HuH-7 (cell line): ENCODE measurements around the gene GJB4.
"Not testable (repeated sequence)": the region's sequence is repeated elsewhere in the genome, so short reads cannot be mapped to it uniquely, and the experiment has no call there.

ENCODE experiments used
- DNase-seq: peaks from one replicate; pipeline ENCODE4 v3.0.0; 2011; ENCODE audit warnings: low spot score

Gene GJB4

DNA sequence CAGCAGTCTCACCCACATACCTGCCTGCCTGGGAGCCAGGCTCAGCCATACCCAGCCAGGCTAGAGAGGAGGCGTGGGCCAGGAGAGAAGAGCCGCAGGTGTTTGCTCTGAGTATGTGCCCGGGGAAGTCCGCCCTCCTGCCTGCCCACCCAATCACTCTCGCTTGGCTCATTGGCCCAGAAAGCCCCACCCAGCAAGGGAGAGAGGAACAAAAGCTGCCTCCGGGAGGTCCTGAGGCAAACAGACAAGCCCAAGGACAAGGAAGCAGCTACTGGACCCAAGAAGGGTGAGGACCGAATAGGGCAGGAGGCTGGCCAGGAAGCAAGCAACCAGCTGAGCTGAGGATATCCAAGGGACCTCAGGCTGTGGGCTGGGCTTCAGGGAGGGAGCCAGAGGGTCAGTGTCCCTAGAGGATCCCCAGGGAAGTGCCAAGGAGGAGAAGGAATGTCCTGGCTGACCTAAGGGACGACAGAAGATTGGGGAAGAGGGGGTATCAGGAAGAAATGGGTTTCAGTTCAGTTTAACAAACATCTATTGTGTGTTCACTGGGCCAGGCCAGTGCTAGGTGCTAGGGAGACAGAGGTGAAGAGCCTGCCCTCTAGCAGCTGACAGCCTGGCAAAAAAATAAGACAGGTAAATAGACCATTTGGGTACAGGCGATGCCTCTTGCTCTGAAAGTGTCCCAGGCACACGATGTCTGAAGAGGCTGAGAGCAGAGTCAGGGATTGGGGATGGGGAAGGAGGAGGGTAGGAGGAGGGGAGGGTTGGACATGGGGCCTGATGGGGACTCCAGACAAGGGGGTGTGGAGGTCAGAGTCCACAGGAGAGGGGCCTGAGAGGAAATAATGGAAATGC lies at the start of gene GJB4:
Gene GJB4 (plus strand): TSS at position 238 of the 855 bp plus-strand sequence. CDS start 1,515 bp downstream, outside the sequence.
- DNase-seq = no peak

DNA sequence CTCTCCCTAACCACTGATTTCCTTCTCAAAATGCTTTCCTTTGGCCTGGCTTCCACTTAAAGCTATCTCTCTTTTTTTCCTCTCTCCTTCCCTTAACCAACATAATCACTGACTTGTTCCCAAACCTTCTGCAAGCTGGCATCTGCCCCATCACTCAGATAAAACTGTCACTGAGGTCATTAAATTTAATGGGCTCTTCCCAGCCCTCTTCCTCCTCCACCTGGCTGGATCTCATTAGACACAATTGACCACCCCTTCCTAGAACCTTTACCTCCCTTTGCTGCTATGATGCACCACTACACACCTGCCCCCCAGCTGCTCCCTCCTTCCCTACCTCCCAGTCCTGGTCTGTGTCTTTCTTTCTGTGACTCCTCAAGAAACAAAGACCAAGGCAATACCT lies 48.7 kb upstream of the GJB4 start:
- no peak for DNase-seq

DNA sequence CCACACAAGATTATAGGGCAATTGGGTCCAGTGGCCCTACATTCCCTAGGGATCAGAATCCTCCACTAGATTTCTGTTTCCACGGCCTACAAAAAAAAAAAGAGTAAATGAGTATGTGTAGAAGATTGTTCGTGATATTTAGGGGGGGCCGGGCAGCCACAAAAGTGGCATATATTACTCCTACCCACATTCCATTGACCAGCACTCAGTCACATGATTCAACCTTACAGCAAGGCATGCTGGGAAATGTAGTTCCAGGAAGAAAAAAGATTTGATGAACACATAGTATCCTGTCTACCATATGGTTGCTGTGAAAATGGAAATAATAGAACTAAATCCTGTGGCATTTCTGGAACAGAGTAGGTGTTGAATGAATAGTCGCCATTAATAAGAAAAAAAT lies 48.1 kb upstream of the GJB4 start:
- no peak for DNase-seq

DNA sequence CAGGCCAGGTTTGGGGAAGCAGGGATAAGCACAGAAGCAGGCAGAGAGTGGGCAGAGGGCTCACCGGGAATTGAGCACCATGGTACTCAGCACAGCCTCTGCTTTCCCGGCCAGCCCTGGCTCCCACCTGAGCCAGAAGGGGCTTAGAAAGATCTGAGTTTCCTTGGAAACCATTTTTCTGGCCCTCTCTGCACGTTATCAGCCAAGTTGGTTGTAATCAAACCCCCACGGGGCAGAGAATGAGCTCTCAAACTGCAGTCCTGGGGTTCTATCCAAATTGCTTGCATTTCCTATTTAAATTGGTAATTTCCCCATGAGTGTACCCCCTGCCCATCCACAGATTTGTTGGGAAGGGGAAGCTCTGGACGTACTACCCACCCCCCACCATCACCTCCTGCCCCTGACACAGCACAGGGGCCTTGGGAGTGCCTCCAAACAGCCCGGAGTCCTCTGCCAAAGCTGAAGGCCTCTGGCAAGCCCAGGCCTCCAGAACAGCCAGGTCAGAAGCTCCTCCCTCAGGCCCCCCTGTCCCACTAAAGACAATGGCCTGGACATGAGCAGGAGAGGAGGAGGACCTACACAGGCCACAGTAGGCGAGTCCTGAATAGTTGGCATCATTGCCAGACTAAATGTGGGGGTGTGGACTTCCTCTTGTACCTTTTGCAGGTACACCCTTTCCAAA lies 47.4 kb upstream of the GJB4 start:
- no peak for DNase-seq

DNA sequence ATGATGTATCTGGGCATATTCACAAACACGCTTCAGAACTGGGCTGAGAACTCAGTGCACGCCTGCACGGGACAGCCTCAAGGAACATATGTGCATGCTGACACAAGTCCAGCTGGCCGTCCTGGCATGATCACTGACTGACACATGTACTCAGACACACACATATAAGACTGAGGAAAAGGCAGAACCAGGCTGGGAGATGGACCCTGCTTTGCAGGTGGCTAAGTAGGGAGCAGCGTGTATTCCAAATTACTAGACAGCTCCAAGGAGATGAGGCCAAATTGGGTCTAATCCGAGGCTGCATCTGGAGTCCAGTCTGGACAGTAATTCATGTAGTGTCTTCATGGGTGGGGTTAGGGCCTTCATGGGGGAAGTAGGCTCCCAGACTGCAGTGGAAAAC lies 46.1 kb upstream of the GJB4 start:
- DNase-seq = no peak

DNA sequence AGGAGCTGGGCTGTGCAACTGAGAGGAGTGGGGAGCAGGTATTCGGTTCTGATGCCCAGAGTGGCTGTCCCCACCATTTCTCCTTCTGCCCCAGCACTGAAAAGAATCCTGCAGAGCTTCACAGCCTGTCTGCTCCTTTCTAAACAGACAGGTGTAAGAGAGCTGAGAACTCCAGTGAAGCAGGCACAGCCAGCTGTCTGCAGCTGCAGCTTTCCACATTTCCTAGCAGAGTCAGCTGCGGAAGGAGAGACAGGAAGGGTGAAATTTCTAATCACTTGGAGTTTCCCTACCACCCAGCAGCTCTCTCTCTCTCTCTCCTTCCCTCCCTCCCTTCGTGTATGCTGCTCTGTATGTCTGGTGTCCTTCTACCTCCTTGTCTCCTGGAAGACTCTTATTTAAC lies 45.2 kb upstream of the GJB4 start:
- DNase-seq = no peak

DNA sequence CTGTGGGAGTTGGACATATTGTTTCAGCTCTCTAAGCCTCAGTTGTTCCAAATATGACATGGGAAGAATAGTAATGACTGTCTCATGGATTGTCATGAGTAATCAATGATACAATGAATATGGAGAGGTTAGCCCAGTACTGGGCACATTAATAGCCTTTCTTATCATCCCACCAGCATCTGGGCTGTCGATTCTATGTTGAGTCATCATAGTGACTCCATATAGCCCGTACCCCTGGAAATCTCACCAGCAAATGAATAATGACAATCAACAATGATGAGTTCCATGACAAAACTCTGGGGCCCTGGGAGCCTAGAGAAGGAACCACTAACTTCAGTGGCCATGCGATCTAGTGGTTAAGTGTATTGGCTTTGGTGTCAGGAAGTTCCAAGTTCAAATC lies 44.4 kb upstream of the GJB4 start:
- DNase-seq = no peak

DNA sequence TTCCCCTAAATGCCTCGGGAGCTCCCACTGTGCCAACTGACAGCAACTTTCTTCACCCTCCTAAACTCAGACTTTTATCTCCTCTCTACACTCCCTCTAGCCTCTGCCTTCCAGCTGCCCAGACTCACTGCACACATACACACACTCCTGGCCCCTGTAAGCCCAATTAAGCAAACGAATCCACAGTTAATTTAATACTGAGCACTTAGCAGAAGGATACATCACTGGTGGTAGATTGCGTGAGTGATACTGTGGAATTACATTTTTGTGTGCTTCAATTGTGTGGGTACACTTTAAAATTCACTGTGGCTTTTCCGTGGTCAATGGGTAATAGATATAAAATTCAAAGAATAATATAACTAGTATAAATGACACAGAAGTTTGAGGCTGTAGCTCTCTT lies 38.3 kb upstream of the GJB4 start:
- no peak for DNase-seq

DNA sequence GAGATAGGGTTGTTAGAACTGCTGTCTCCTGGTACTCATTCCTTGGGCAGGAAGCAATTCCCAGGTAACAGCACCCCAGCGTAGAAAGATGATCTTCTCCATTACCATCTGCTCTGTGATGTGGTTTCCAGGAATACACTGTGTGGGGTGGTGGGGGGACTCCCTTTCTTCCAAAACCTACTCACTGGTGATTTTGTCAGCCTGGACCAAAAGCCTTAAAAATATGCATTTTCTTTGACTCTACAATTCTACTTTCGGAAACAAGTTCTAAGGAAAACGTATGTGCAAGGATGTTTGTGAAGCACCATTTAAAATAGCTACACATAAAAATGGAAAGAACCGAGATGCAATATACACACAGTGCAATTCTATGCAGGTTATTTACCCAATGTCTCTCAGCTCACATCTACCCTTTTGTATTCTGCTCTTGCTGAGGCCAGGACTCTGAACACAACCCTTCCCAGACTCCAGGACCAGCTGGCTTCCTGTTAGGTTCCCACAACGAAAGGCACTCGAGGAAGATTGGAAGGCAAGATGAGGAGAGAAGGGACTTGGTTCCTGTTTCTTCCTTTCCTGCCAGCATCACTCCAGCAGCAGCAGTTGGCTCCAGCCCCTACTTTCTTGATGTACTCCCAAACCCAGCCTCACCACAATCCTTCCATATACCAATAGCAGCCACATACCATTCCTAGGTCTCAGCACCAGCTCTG lies 37.7 kb upstream of the GJB4 start:
- DNase-seq = no peak

DNA sequence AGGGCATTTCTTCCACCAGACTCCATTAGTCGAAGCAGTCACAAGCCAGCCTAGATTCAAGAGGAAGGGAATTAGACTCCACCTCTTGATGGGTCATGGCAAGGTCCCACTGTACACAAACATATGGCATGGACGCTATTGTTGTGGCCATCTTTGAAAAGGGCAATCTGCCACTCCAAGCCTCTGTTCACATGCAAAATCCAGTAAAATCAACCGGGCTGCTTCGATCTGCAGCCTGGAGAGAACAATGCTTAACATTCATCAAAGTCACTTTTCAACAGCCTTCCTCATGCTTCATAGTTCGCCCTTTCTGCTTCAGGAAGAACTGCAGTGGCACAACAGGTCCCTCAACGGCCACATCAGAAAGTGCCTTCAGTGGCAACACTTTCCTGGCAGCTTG lies 32.7 kb upstream of the GJB4 start:
- no peak for DNase-seq

DNA sequence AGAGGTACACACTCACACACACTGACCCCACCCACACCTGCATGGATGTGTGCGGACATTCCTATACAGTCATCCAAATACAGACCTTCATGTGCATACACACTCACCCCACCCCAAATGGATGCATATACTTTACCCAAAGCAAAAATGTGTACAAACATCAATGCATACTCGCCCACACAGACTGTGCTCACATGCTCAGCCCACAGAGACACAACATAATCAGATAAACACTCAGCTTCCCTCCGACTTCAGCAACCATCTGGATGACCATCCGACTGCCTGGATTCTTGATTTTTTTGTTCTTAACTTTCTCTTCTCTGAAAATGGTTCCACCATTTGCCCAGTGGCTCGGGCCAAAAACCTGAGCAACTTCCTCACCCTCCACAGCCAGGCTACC lies 29.1 kb upstream of the GJB4 start:
- DNase-seq = no peak

DNA sequence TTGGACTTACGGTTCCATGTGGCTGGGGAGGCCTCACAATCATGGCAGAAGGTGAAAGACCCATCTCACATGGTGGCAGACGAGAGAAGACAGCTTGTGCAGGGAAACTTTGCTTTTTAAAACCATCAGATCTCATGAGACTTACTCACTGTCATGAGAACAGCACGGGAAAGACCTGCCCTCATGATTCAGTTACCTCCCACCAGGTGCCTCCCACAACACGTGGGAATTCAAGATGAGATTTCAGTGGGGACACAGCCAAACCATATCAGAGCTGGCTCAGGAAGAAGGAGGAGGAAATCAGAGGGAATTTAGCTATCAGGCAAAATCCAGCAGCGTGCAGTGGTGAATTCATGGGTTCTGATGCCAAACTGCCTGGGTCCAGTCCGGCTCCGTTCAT lies 26.7 kb upstream of the GJB4 start:
- DNase-seq = not testable (repeated sequence)

DNA sequence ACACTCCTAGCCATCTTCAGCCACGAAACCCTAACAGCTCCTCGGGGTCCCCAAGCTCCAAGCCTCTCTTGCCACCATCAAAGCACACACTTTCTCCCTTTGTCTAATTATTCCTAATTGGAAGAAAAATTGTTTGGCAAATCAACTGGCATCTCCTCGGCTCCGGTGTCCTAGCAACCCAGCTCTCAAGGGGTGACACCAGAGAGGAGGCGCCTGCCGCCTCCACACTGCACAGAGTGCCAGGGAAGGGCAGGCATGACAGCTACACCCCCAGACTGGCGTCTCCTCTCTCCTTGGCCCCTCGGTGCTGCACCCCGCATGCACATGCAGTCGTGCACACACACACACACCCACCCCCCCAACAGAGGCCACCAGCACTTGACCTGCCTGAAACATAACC lies 22.8 kb upstream of the GJB4 start:
- no peak for DNase-seq

DNA sequence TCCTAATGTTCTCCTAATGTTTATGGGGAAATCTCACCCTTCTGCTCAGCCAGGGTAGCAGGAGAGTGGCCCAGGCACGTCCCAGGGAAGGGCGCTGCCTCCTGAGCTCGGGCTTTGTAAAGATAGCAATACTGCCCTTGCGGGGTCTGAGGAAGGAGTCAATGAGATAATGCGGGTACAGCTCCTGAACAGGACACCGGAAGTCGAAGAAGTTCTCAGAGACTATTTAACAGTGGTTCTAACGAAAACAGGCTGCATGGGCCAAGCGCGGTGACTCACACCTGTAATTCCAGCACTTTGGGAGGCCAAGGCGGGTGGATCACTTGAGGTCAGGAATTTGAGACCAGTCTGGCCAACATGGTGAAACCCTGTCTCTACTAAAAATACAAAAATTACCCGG lies 22.3 kb upstream of the GJB4 start:
- DNase-seq = not testable (repeated sequence)

DNA sequence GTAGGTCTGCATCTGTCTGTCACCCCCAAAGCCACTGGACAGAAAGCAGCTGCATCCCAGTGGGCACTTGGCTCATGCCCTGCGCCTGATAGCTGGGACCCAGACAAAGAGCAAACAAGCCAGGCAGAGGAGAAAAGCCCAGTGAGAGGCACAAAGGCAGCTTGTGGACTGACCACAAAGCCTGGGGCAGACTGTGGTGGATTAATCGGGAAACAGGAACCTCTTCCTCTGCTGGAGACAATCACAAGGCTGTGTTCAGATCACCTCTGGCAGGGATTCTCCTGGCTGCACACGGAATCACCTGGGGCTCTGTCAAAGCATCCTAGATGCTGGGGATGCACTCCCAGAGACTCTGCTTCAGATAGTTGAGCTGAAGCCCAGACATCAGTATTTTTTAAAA lies 19.9 kb upstream of the GJB4 start:
- no peak for DNase-seq

DNA sequence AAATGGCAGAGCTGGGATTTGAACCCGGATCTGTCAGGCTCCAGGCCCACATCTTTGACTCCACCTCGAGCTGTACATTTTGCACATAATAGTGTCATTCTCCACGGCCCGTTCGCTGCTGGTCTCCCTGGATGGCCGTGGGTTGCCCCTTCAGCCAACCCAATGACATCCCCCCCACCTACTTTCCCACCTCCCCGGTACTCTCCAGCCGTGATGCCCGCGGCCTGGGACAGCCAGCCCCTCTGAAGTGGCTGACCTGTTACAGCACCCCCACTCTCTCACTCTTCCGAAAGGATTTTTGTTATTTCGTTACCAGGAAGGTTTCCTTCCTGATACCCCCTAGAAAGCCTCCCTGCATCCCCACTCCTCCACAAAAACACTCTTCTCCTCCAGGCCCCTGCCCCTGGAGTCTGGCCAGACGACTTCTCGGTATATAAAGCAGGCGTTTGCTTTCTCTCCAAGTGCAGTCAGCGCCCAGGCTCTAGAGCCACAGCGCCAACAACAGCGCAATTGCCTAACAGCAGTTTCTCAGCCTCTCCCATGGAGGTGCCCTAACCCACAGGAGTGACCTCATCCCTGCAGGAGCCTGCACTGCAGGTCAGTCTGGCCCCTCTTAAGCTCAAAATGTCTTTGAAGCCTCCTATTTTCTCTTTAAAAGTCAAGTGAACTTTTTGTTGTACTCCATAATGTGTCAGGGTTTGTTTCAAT lies 19.2 kb upstream of the GJB4 start:
- peak; percentile 28 for DNase-seq

DNA sequence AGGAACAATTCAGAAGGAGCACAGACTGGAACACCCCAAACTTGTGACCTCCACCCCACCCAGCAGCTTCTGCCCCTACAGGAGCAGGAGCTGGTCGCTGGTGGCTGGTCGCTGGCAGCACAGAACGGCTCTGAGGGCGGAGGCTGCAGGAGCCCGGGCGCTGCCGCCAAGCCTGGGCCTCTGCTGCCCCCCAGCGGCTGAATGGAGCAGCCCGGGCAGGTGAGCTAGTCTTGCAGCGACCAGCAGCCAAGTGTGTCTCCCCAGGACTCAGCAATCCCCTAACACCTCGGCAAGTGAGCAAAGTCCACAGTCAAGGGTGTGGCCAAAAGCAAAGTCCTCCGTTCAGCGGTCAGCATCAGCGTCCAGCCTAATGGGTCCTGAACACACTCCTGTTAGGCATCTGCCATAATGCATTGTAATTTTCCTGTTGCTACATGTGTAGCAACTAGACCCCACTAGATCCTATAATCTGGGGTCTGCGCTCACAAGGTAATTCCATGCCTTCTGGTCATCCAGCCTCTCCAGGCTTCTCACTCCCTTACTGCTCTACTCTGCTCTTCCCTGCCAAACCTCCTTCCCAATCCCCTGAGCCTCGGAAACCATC lies 16.8 kb upstream of the GJB4 start:
- DNase-seq = peak; percentile 82

DNA sequence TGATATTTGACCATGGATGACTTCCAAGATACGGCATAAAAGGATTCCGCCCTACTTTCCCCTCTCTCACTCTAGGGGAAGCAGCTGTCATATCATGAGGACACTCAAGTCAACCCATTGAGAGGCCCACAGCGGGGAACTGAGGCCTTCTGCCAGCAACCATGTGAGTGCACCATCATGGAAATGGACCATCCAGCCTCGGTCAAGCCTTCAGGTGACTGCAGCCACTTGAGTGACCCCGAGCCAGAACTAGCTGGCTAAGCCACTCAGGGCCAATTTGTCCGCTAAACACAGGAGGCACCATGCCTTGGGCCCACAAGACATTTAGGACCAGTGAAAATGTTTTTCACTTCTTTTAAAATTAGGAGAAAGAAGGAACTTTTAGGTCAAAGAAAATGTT lies 15.8 kb upstream of the GJB4 start:
- no peak for DNase-seq

DNA sequence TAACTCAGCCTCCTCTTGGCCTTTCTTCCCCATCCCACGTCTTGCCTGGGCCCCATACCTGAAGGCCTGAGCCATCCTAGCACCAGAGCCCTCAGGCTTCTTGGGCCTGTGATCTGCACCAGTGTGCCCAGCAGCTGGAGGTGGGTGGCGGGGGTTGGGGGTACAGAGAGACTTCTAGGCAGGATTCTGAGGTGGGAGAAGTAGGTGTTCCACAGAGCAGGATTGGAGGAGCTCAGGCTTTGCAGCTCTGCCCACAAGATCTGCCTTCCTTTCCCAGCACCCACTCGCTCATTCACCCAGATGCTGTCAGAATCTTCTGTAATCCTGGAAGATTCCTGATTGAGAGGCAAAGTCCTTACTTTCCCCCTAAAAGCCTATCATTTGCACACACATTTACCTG lies 14.7 kb upstream of the GJB4 start:
- DNase-seq = no peak

DNA sequence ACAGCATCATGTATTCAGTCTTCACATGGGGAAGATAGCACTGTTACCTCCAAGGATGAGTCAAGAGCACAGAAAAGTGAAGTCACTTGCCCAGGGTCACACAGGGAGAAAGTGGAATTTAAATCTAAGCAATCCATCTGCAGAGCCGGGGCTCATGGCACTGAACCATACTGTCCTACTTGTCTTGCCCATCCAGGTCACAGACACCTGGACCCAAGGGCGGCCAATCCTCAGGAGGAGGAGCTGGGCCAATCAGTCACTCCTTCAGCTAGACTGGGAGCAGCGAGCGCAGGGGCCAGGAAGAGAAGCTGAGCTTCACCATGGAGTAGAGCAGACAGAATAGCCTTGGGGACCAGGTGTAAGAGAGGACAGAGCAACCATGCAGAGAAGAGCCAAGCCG lies 13.9 kb upstream of the GJB4 start:
- DNase-seq = no peak

DNA sequence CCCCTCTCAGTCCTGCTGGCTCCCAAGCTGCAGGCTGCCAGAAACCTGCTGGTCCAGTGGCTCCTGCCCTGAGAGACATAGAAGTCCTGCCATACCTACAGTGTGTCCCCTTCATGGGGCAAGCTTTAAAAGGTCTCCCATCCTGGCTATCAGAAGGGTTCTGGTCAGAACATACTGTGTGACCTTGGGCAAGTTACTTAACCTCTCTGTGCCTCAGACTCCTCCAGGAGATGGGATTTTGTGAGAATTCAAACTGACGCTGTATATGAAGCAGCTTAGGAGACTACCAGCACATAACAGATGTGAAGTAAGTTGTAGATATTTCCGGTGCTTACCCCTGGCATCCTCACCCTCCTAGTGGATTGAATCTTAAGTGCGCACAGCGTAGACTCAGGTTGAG lies 13.4 kb upstream of the GJB4 start:
- DNase-seq = no peak
